Loucy (cell line): ENCODE data around the gene CNTN5.

Experiments
- H2AFZ ChIP-seq: fragments of 200-600 bp; sonication (generic); 2 replicates; pipeline ENCODE4 v1.6.0; 2016; ENCODE audit warnings: antibody characterized with exemption, mild to moderate bottlenecking, low read length, moderate library complexity
- H3F3A ChIP-seq: fragments of 200-600 bp; 2 replicates; pipeline ENCODE4 v1.6.0; 2016; ENCODE audit warnings: antibody characterized with exemption, low read depth, mild to moderate bottlenecking
- H3K27me3 ChIP-seq: fragments of 200-600 bp; sonication (generic); 2 replicates; pipeline ENCODE4 v1.6.1; 2014; ENCODE audit warnings: low read length, mild to moderate bottlenecking; ENCODE audit not compliant: insufficient read depth, poor library complexity, severe bottlenecking
- H3K36me3 ChIP-seq: fragments of 200-600 bp; sonication (generic); 2 replicates; pipeline ENCODE4 v1.6.1; 2016; ENCODE audit warnings: low read length; ENCODE audit not compliant: insufficient read depth
- H3K4me1 ChIP-seq: fragments of 200-600 bp; sonication (generic); 2 replicates; pipeline ENCODE4 v1.5.1; 2014; ENCODE audit warnings: low read length, mild to moderate bottlenecking; ENCODE audit not compliant: insufficient read depth, poor library complexity, severe bottlenecking
- H3K4me2 ChIP-seq: fragments of 200-600 bp; sonication (generic); 2 replicates; pipeline ENCODE4 v1.6.0; 2014; ENCODE audit warnings: antibody characterized with exemption, low read length, low read depth, mild to moderate bottlenecking; ENCODE audit not compliant: poor library complexity, severe bottlenecking
- H3K4me3 ChIP-seq: fragments of 200-600 bp; sonication (generic); 2 replicates; pipeline ENCODE4 v1.5.1; 2014; ENCODE audit warnings: low read length, mild to moderate bottlenecking, mixed read lengths; ENCODE audit not compliant: poor library complexity, severe bottlenecking
- H3K79me2 ChIP-seq: fragments of 200-600 bp; sonication (generic); 2 replicates; pipeline ENCODE4 v1.6.1; 2014; ENCODE audit warnings: low read length; ENCODE audit not compliant: insufficient read depth
- H3K9ac ChIP-seq: fragments of 200-600 bp; sonication (generic); 2 replicates; pipeline ENCODE4 v1.6.0; 2014; ENCODE audit warnings: mild to moderate bottlenecking, low read depth, low read length, moderate library complexity; ENCODE audit not compliant: poor library complexity, severe bottlenecking
- H3K9me2 ChIP-seq: fragments of 200-600 bp; sonication (generic); replicated peaks from 2 replicates; pipeline ENCODE4 v1.6.1; 2016; ENCODE audit warnings: low read depth, low read length, mixed read lengths
- H3K9me3 ChIP-seq: fragments of 200-600 bp; sonication (generic); 2 replicates; pipeline ENCODE4 v1.6.1; 2014; ENCODE audit warnings: mild to moderate bottlenecking, antibody characterized with exemption, low read length, low read depth; ENCODE audit not compliant: insufficient read depth
- H4K20me1 ChIP-seq: fragments of 200-600 bp; sonication (generic); 2 replicates; pipeline ENCODE4 v1.6.0; 2014; ENCODE audit warnings: antibody characterized with exemption, low read length, mild to moderate bottlenecking; ENCODE audit not compliant: insufficient read depth, poor library complexity, severe bottlenecking
- EZH2phosphoT487 ChIP-seq: fragments of 200-600 bp; IDR thresholded peaks from 2 replicates; pipeline ENCODE4 v1.6.1; 2018; ENCODE audit warnings: antibody characterized with exemption, mild to moderate bottlenecking, moderate library complexity, borderline replicate concordance
- TF ChIP-seq, protein P1 (sequence below): fragments of 200-600 bp; sonication (generic); conservative IDR thresholded peaks from 2 replicates; pipeline ENCODE4 v1.5.1; 2014; ENCODE audit warnings: mild to moderate bottlenecking, antibody characterized with exemption, low read length

Gene CNTN5

DNA sequence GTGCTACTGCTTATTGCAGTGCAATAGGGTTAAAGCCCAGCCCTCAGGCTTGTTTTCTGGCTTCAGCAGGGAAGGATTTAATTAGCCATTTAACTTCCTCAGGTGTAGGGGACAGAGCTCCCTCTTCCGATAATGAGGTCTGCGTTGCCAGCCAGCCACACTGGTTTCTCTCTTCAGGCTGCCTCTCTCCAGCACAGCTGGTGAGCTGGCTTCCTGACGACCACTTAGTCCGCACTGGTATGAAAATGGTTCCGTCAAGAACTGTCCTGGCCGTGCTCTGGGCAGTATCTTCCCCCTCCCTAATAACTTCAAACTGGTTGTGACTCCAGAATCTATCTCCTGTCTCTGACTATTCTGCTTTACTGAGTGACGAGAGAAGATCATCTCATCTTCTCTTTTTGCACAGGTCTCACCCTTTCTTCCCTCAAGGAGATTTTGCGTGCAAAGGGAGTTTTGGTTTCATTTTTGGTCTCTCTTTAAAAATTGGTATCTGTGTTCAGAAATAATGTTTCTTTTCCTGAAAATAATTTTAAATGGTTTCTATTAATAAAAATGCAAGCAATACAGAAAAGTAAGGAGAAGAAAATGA, 49.2 kb downstream of the CNTN5 start:
- no peaks in the 10 kb centered on the region for H3K79me2 ChIP-seq
- TF ChIP-seq, protein P1, sequence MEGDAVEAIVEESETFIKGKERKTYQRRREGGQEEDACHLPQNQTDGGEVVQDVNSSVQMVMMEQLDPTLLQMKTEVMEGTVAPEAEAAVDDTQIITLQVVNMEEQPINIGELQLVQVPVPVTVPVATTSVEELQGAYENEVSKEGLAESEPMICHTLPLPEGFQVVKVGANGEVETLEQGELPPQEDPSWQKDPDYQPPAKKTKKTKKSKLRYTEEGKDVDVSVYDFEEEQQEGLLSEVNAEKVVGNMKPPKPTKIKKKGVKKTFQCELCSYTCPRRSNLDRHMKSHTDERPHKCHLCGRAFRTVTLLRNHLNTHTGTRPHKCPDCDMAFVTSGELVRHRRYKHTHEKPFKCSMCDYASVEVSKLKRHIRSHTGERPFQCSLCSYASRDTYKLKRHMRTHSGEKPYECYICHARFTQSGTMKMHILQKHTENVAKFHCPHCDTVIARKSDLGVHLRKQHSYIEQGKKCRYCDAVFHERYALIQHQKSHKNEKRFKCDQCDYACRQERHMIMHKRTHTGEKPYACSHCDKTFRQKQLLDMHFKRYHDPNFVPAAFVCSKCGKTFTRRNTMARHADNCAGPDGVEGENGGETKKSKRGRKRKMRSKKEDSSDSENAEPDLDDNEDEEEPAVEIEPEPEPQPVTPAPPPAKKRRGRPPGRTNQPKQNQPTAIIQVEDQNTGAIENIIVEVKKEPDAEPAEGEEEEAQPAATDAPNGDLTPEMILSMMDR = no peak
- TF ChIP-seq EZH2phosphoT487 = no peak
- H3K36me3 ChIP-seq = no peaks in the 10 kb centered on the region
- H3K9me3 ChIP-seq = no peaks in the 10 kb centered on the region
- H3K4me2 ChIP-seq = no peak overlapping the region
- H3K4me1 ChIP-seq = no peaks in the 10 kb centered on the region
- H3K9ac ChIP-seq = no peak overlapping the region
- H3K27me3 ChIP-seq = no peaks in the 10 kb centered on the region
- no peaks in the 10 kb centered on the region for H4K20me1 ChIP-seq
- no peak overlapping the region for H2AFZ ChIP-seq
- no peaks in the 10 kb centered on the region for H3F3A ChIP-seq
- H3K4me3 ChIP-seq = no peak overlapping the region
- H3K9me2 ChIP-seq = no peaks in the 10 kb centered on the region

DNA sequence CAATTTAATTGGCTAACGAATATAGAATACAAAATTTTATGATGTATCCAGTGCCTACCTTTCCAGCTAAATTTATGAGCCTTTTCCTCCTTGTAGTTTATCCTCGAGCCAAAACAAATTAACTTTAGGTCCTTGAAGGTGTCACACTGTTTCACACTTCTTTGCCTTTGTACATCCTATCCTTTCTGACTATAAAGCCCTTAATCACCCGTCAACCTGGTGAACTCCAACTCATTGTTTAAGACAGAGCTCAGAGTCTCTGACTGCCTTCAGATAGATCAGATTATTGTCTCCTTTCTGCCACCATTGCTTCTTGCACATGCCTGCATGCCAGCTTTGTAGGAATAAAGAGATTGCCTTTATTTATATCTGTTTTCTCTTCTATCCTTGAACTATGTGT, 58.8 kb downstream of the CNTN5 start:
- Histone ChIP-seq H3K36me3 (no peaks in the 10 kb centered on the region), H3K4me2 (no peak overlapping the region), H3K4me1 (no peaks in the 10 kb centered on the region), H4K20me1 (no peaks in the 10 kb centered on the region), H3K9me2 (no peaks in the 10 kb centered on the region), H3K9me3 (no peaks in the 10 kb centered on the region), H2AFZ (no peak overlapping the region), H3F3A (no peaks in the 10 kb centered on the region), H3K27me3 (no peaks in the 10 kb centered on the region), H3K79me2 (no peaks in the 10 kb centered on the region), H3K4me3 (no peak overlapping the region), H3K9ac (no peak overlapping the region)
- TF ChIP-seq, protein P1 = no peak
- no peak for TF ChIP-seq EZH2phosphoT487

- Histone ChIP-seq H3K36me3 (no peaks in the 10 kb centered on the region), H3K9me2 (no peaks in the 10 kb centered on the region), H3K9me3 (no peaks in the 10 kb centered on the region), H3K4me2 (no peak overlapping the region), H3K4me1 (no peaks in the 10 kb centered on the region), H3K9ac (no peak overlapping the region), H2AFZ (no peak overlapping the region), H3K27me3 (no peaks in the 10 kb centered on the region), H3K79me2 (no peaks in the 10 kb centered on the region), H3F3A (no peaks in the 10 kb centered on the region), H3K4me3 (no peak overlapping the region), H4K20me1 (no peaks in the 10 kb centered on the region)
- no peak for TF ChIP-seq EZH2phosphoT487
- TF ChIP-seq, protein P1 = no peak
Observed at GRCh38 chr11:99080154-99080553, 59.4 kb downstream of the CNTN5 start.
